GM10266 (cell line): Measurements from ENCODE around the gene CTIF.

Experiments
- DNase-seq: peaks from one replicate; pipeline ENCODE4 v3.0.0; 2012; ENCODE audit errors: extremely low spot score
- TF ChIP-seq, protein P1 (sequence below): IDR thresholded peaks from 2 replicates; pipeline ENCODE4 v1.5.1; 2012; ENCODE audit warnings: mild to moderate bottlenecking, low read depth; ENCODE audit not compliant: control insufficient read depth, insufficient read depth; ENCODE audit errors: missing control alignments

Gene CTIF

DNA sequence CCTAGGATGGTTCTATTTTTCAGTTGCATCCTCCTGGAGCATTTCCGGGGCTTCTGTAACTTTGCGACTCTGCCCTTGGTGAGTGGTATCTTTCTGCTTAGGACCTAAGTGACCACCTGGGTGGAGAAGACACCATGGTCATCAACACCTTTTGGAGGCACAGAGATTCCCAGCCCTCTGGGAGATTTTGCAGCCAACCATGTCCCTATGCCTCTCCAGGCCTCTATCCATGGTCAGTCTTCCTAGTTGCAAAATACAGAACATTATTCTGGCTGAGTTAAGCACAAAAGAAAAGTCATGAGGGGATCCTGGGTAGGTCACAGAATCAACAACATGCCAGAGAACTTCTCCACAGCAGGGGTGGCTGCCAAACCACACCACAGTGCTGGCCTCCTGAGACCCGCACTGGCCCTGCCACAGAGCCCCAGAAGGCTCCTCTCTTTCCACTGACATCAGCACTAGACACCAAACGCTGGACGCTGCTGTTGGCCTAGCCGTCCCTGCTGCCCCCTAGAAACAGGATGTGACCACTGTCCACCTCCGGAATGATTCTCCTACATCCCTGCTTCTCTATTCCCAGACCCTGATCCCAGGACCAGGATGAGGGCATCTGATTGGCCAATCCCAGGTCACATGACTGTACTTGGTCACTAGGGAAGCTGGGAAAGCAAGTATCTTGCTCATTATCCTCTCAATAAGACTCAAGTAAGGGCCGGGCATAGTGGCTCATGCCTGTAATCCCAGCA, 364.2 kb downstream of the CTIF start:
- TF ChIP-seq, protein P1, sequence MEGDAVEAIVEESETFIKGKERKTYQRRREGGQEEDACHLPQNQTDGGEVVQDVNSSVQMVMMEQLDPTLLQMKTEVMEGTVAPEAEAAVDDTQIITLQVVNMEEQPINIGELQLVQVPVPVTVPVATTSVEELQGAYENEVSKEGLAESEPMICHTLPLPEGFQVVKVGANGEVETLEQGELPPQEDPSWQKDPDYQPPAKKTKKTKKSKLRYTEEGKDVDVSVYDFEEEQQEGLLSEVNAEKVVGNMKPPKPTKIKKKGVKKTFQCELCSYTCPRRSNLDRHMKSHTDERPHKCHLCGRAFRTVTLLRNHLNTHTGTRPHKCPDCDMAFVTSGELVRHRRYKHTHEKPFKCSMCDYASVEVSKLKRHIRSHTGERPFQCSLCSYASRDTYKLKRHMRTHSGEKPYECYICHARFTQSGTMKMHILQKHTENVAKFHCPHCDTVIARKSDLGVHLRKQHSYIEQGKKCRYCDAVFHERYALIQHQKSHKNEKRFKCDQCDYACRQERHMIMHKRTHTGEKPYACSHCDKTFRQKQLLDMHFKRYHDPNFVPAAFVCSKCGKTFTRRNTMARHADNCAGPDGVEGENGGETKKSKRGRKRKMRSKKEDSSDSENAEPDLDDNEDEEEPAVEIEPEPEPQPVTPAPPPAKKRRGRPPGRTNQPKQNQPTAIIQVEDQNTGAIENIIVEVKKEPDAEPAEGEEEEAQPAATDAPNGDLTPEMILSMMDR, result no peak
- DNase-seq, result no peak

- DNase-seq, result no peak
- TF ChIP-seq, protein P1, result no peak
Observed at GRCh38 chr18:48904091-48904490, 365.3 kb downstream of the CTIF start.

- DNase-seq, result no peak
- TF ChIP-seq, protein P1, result no peak
Observed at GRCh38 chr18:48904847-48905394, 366.1 kb downstream of the CTIF start.

DNA sequence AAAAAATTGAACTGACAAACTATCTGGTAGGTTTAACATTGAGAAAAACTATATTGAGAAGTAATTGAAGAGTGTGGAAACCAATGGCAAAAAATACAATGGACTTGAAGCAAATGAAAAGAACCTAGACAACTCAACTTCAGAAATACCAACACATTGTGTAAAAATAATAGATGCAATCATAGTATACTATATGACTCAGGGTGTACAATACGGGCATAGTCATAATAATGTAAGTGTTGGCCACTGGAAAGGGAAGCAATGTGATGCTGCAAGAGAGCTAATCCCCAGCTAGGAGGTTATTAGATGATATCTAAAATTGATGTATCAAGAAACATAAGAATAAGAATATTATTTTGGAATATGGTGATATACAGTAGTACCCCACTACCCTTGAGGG, 366.7 kb downstream of the CTIF start:
- TF ChIP-seq, protein P1, result no peak
- no peak for DNase-seq

DNA sequence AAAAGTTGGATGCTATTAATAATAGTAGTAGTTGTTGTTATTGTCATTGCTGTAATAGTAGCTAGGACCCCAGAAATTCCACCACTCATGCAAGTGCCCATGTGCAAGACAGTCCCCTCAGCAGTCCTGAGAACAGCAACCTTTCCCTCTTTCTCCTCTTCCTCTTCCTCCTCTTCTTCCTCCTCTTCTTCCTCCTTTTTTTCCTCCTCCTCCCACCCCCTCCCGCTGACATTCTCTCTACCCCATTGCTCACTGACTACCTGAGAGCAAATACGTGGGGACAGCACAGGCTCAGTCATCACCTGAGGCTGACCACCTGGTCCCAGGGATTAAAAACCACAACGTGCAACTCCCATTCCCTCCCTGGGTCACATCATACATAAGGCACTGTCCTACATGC, 370.1 kb downstream of the CTIF start:
- no peak for DNase-seq
- TF ChIP-seq, protein P1, result no peak

DNA sequence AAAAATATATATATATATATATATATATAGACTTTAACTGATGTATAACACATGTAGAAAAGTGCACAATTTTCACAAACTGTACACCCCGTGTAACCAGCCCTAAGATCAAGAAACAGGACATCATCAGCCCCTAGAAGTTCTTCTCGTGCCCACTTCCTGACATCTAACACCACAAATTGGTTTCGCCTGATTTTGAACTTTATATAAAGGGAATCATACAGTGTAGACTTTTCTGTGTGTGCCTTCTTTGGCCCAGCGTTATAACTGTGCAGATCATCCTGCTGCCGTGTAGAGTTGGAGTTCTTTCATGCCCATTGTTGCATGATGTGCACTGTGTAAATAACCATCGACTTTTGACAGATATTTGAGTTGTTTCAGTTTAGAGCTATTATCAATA, 370.9 kb downstream of the CTIF start:
- no peak for DNase-seq
- TF ChIP-seq, protein P1, result no peak

DNA sequence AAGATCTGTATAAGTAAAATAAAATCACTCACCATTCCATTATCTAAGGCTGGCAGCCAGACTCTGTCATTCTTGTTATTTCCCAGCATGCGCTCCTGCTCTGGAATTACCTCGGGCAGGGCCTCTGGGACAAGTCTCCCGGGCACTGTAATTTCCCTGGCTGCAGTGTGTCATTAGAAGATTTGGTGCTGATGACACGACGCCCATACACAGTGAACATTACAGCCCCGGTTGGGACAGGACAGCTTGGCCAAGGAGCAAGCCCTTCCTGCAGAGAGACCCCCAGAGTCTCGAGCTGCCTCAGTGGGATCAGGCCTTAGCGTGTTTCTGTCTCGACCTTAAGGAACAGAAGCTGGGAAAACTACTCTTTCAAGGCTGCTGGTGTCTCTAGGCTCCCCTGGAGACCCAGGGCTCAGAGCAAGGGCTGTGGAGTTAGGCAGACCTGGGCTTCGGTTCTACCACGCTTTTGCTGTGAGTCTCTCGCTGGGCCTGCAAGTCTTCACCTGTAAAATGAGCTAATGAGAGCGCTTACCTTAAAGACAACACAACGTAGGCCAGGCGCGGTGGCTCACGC, 372.2 kb downstream of the CTIF start:
- TF ChIP-seq, protein P1, result no peak

More for the DNA sequence above, 372.2 kb downstream of the CTIF start:
- DNase-seq, result no peak
